T-cell (primary cell): ENCODE measurements around the gene LIPK. TPM values are rescaled to one million over a fixed set of nuclear protein-coding genes. Genes with fewer than 3 reads are reported as not detected.
A peak's percentile ranks its signal among the peaks of the same experiment; 100 is the strongest.
"Not testable (repeated sequence)": the region's sequence is repeated elsewhere in the genome, so short reads cannot be mapped to it uniquely, and the experiment has no call there.

Experiments used
- ATAC-seq, 4 experiments: fragments of 200-7000 bp in 3 of 4; fragments of 150-1000 bp in 1 of 4; cut with Tn5 transposase; replicated peaks in 1 of 4; 1 replicate in 3 of 4; 2 replicates in 1 of 4; pipeline ENCODE4 v1.10.0; 2021; ENCODE audit warnings: moderate library complexity in 3 of 4, mild to moderate bottlenecking in 2 of 4, moderate number of reproducible peaks in 1 of 4
- CTCF ChIA-PET, 2 donors: fragments of 300-600 bp; sonication (Branson Sonifier 250); formaldehyde crosslinking; loops; one replicate each; lab custom pipeline; 2022; ENCODE audit warnings: antibody characterized with exemption in 2 of 2; lab: Charles Lee
- POLR2A ChIA-PET, 2 donors: fragments of 300-600 bp; sonication (Branson Sonifier 250); formaldehyde crosslinking; loops; one replicate each; lab custom pipeline; 2022; ENCODE audit warnings: antibody characterized with exemption in 2 of 2; lab: Charles Lee
- DNase-seq, 35 experiments: peaks; one replicate each; pipeline versions ENCODE4 v3.0.0 to v3.0.0-alpha.2; 2013 to 2023
- H3K27ac ChIP-seq: one replicate; pipeline ENCODE4 v1.5.1; 2013; ENCODE audit warnings: low read length
- H3K27me3 ChIP-seq, 2 experiments: replicated peaks in 1 of 2; 1 replicate in 1 of 2; 2 replicates in 1 of 2; pipeline versions ENCODE4 v1.6.1 to v1.7.0; 2013; ENCODE audit warnings: low read length in 1 of 2, mixed read lengths in 1 of 2; ENCODE audit not compliant: control insufficient read depth in 2 of 2, insufficient read depth in 2 of 2; ENCODE audit errors: extremely low read depth in 1 of 2
- H3K36me3 ChIP-seq, 2 donors: 1 replicate in 1 of 2; 2 replicates in 1 of 2; pipeline versions ENCODE4 v1.6.1 to v1.7.0; 2013; ENCODE audit warnings: low read length in 1 of 2; ENCODE audit not compliant: control insufficient read depth in 2 of 2, insufficient read depth in 1 of 2; ENCODE audit errors: extremely low read depth in 1 of 2
- H3K4me1 ChIP-seq, 2 experiments: 1 replicate in 1 of 2; 2 replicates in 1 of 2; pipeline versions ENCODE4 v1.6.1 to v1.7.0; 2013; ENCODE audit warnings: low read length in 2 of 2, mixed read lengths in 1 of 2; ENCODE audit not compliant: insufficient read depth in 2 of 2, control insufficient read depth in 1 of 2; ENCODE audit errors: extremely low read depth in 1 of 2
- H3K4me3 ChIP-seq, 2 donors: 1 replicate in 1 of 2; 2 replicates in 1 of 2; pipeline versions ENCODE4 v1.5.1 to v1.7.0; 2013; ENCODE audit warnings: mild to moderate bottlenecking in 2 of 2, low read length in 1 of 2, moderate library complexity in 1 of 2; ENCODE audit not compliant: control insufficient read depth in 1 of 2; ENCODE audit errors: extremely low read depth in 1 of 2
- H3K9me3 ChIP-seq: 2 replicates; pipeline ENCODE4 v1.7.0; 2013
- H3K27ac Mint-ChIP-seq, 2 donors: one replicate each; pipeline ENCODE4 v1.8.0; 2020 to 2021; ENCODE audit warnings: mild to moderate bottlenecking in 2 of 2, mixed read lengths in 2 of 2
- H3K27me3 Mint-ChIP-seq, 2 donors: one replicate each; pipeline ENCODE4 v1.8.0; 2021 to 2022; ENCODE audit warnings: mixed read lengths in 2 of 2
- H3K36me3 Mint-ChIP-seq: one replicate; pipeline ENCODE4 v1.8.0; 2021; ENCODE audit warnings: mixed read lengths
- H3K4me1 Mint-ChIP-seq, 3 donors: one replicate each; pipeline ENCODE4 v1.8.0; 2020 to 2022; ENCODE audit warnings: mixed read lengths in 3 of 3, mild to moderate bottlenecking in 1 of 3
- H3K4me3 Mint-ChIP-seq, 3 donors: one replicate each; pipeline ENCODE4 v1.8.0; 2020 to 2022; ENCODE audit warnings: mild to moderate bottlenecking in 3 of 3, mixed read lengths in 3 of 3, moderate library complexity in 3 of 3
- H3K9me3 Mint-ChIP-seq, 3 donors: one replicate each; pipeline ENCODE4 v1.8.0; 2020 to 2022; ENCODE audit warnings: mixed read lengths in 3 of 3
- WGBS: methylation state at CpG from one replicate; pipeline ENCODE4 v1.1.5; 2013; ENCODE audit warnings: missing lambda C conversion rate; ENCODE audit not compliant: insufficient coverage; 5-methylcytosine and 5-hydroxymethylcytosine counted together
- total RNA-seq, 35 experiments: library from RNA in 6 of 35; stranded (reverse) in 6 of 35; fragments of 120-200 nt in 1 of 35; gene quantifications; one replicate each; pipeline versions ENCODE4 v1.2.1 to v1.2.4 and lab custom pipeline; 2013 to 2026

The LIPK gene
- total RNA-seq, 5 donors from 2014 or later (not counting 1 experiment from before 2014, with no cell fraction given) = not detected

GRCh38 chr10:88707429-88708155 is 1.5 kb downstream of the LIPK start:
- ChIA-PET POLR2A (no interaction called here), CTCF (no interaction called here)
- H3K9me3 Mint-ChIP-seq = no peaks in the 10 kb centered on the region
- Histone ChIP-seq H3K27me3 (no peaks in the 10 kb centered on the region), H3K36me3 (no peaks in the 10 kb centered on the region), H3K4me3 (no peak overlapping the region), H3K9me3 (no peaks in the 10 kb centered on the region), H3K4me1 (no peaks in the 10 kb centered on the region), H3K27ac (no peak overlapping the region)
- no peaks in the 10 kb centered on the region for H3K36me3 Mint-ChIP-seq
- no CpG with 5 or more reads among the region's 2 CpGs for WGBS
- H3K27ac Mint-ChIP-seq = no peak overlapping the region
- DNase-seq = no peak
- H3K27me3 Mint-ChIP-seq = no peaks in the 10 kb centered on the region
- no peak for ATAC-seq
- H3K4me3 Mint-ChIP-seq = no peak overlapping the region
- peaks cover 0 to 4% (median 0%) of the 10 kb centered on the region in 3 donors for H3K4me1 Mint-ChIP-seq

DNA sequence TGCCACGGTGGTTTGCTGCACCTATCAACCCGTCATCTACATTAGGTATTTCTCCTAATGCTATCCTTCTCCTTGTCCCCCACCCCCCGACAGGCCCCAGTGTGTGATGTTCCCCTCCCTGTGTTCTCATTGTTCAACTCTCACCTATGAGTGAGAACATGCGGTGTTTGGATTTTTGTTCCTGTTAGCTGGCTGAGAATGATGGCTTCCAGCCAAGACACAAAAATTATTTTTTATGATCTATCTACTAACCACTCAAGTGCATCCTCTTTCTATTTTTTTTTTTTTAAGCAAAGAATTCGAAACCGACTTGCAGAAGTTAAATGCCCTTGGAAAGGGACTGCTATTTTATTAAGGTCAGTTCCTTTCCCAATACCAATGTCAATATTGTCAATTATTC is 3.3 kb downstream of the LIPK start:
- H3K27me3 Mint-ChIP-seq, H3K36me3 Mint-ChIP-seq, DNase-seq, H3K27ac ChIP-seq, H3K4me1 Mint-ChIP-seq, H3K9me3 ChIP-seq, H3K4me3 ChIP-seq, CTCF ChIA-PET, ATAC-seq, H3K36me3 ChIP-seq, H3K9me3 Mint-ChIP-seq, H3K27ac Mint-ChIP-seq, H3K4me1 ChIP-seq, POLR2A ChIA-PET, H3K4me3 Mint-ChIP-seq, H3K27me3 ChIP-seq: not testable (repeated sequence)
- no CpG with 5 or more reads among the region's 6 CpGs for WGBS

- Mint-ChIP-seq H3K9me3 (no peaks in the 10 kb centered on the region), H3K36me3 (no peaks in the 10 kb centered on the region), H3K27ac (no peak overlapping the region), H3K4me1 (no peaks in the 10 kb centered on the region), H3K27me3 (peaks cover 4 to 6% of the 10 kb centered on the region in 2 donors), H3K4me3 (no peak overlapping the region)
- Histone ChIP-seq H3K36me3 (no peaks in the 10 kb centered on the region), H3K27ac (no peak overlapping the region), H3K4me3 (no peak overlapping the region), H3K27me3 (no peaks in the 10 kb centered on the region), H3K4me1 (no peaks in the 10 kb centered on the region), H3K9me3 (no peaks in the 10 kb centered on the region)
- ChIA-PET CTCF (no interaction called here), POLR2A (interaction anchor here in 1 of 2 donors (0.6 kb wide), 1 partner anchor 328 kb away, joined by 3 read pairs; no protein-coding TSS in a partner anchor)
- no CpG with 5 or more reads among the region's 1 CpG for WGBS
- no peak for ATAC-seq
- no peak for DNase-seq
These were observed 9.5 kb downstream of the LIPK start for GRCh38 chr10:88715517-88715916.

DNA sequence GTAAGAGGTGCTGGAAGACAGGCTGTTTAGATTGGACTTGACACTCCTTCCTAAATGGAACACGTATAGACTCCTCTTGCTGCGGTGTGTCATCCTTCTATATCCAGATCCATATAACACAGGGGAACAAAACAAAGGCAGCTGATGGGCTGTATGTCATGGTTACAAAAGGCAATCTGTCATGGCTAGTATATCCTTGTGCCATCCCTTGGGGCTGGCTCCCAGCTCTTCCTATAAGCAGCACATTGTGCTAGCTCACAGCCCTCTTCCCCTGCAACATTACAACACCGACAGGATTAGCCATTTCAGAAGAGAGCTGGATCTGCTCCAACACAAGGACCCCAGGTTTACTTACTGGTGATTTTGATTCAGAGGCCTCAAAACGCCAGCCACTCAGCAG is 15.3 kb downstream of the LIPK start:
- H3K27me3 ChIP-seq = no peaks in the 10 kb centered on the region
- CTCF ChIA-PET = interaction anchor here in 1 of 2 donors (0.5 kb wide), 1 partner anchor 10 kb away, joined by 3 read pairs; no protein-coding TSS in a partner anchor
- H3K9me3 Mint-ChIP-seq = no peaks in the 10 kb centered on the region
- H3K27ac ChIP-seq = no peak overlapping the region
- POLR2A ChIA-PET = interaction anchor here in 1 of 2 donors (0.6 kb wide), 1 partner anchor 892 kb away, joined by 3 read pairs; no protein-coding TSS in a partner anchor
- H3K27ac Mint-ChIP-seq = no peak overlapping the region
- DNase-seq (no peak), ATAC-seq (no peak)
- no CpG with 5 or more reads among the region's 4 CpGs for WGBS
- no peak overlapping the region for H3K4me3 ChIP-seq
- H3K36me3 Mint-ChIP-seq = no peaks in the 10 kb centered on the region
- H3K4me3 Mint-ChIP-seq = no peak overlapping the region
- H3K36me3 ChIP-seq = no peaks in the 10 kb centered on the region
- H3K27me3 Mint-ChIP-seq = peaks cover 4 to 15% of the 10 kb centered on the region in 2 donors
- no peaks in the 10 kb centered on the region for H3K4me1 ChIP-seq
- no peaks in the 10 kb centered on the region for H3K4me1 Mint-ChIP-seq
- no peaks in the 10 kb centered on the region for H3K9me3 ChIP-seq

GRCh38 chr10:88725798-88726197 is 19.7 kb downstream of the LIPK start:
- no CpG with 5 or more reads among the region's 1 CpG for WGBS
- H3K36me3 Mint-ChIP-seq = no peaks in the 10 kb centered on the region
- H3K4me1 ChIP-seq = no peaks in the 10 kb centered on the region
- H3K27ac ChIP-seq = no peak overlapping the region
- no peak overlapping the region for H3K27ac Mint-ChIP-seq
- no peak for DNase-seq
- no peak for ATAC-seq
- peaks cover 0 to 9% of the 10 kb centered on the region in 2 donors for H3K27me3 Mint-ChIP-seq
- H3K9me3 Mint-ChIP-seq = no peaks in the 10 kb centered on the region
- H3K4me3 ChIP-seq = no peak overlapping the region
- H3K4me1 Mint-ChIP-seq = no peaks in the 10 kb centered on the region
- H3K4me3 Mint-ChIP-seq = no peak overlapping the region
- H3K36me3 ChIP-seq = no peaks in the 10 kb centered on the region
- ChIA-PET POLR2A (no interaction called here), CTCF (interaction anchor here in 1 of 2 donors (0.6 kb wide), 1 partner anchor 16 kb away, joined by 3 read pairs; no protein-coding TSS in a partner anchor)
- no peaks in the 10 kb centered on the region for H3K27me3 ChIP-seq
- no peaks in the 10 kb centered on the region for H3K9me3 ChIP-seq

DNA sequence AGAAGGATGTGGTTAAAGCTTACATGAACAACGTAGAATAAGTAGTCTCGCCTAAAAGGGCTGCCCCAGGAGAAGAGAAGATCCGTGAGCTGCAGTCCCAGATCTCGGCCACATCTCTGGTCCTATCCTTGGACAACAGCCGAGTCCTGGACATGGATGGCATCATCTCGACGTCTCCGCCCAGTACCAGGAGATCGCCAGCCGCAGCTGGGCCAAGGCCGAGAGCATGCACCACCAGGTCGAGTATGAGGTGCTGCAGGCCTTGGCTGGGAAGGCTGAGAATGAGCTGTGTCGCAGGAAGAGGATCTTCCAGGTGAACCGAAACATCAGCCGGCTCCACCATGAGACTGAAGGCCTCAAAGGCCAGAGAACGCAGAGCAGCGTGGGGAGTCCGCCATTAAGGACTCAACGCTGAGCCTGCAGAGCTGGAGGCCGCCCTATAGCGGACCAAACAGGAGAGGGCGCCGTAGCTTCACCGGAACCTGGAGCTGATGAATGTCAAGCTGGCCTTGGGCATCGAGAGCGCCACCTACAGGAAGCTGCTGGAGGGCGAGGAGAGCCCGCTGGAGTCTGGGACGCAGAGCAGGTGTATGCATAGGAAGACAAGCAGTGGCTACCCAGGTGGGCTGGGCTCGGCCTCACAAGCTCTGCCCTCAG is 22.2 kb downstream of the LIPK start:
- ATAC-seq = no peak
- H3K27ac Mint-ChIP-seq = no peak overlapping the region
- H3K27me3 ChIP-seq = no peaks in the 10 kb centered on the region
- H3K4me3 Mint-ChIP-seq = no peak overlapping the region
- H3K4me1 ChIP-seq = no peaks in the 10 kb centered on the region
- no peaks in the 10 kb centered on the region for H3K9me3 ChIP-seq
- 87% methylated on average over 30 of the region's 30 CpGs for whole genome bisulfite sequencing
- no peaks in the 10 kb centered on the region for H3K36me3 Mint-ChIP-seq
- POLR2A ChIA-PET = interaction anchor here in 1 of 2 donors (0.6 to 0.7 kb wide), 2 partner anchors 10 to 40 kb away, joined by 3 read pairs; no protein-coding TSS in a partner anchor
- no peak overlapping the region for H3K4me3 ChIP-seq
- H3K9me3 Mint-ChIP-seq = no peaks in the 10 kb centered on the region
- CTCF ChIA-PET = interaction anchor here (0.6 to 0.9 kb wide), 2 partner anchors 34 to 543 kb away, joined by 3 to 5 read pairs; no protein-coding TSS in a partner anchor
- H3K27me3 Mint-ChIP-seq = peaks cover 0 to 7% of the 10 kb centered on the region in 2 donors
- H3K27ac ChIP-seq = no peak overlapping the region
- no peaks in the 10 kb centered on the region for H3K36me3 ChIP-seq
- no peaks in the 10 kb centered on the region for H3K4me1 Mint-ChIP-seq
- DNase-seq = peak in 9 of 35 experiments; percentile 3 to 20 (median 6)
